Measurements from ENCODE around the gene DDX51. TPM values are rescaled to one million over a fixed set of nuclear protein-coding genes. Genes with fewer than 3 reads are reported as not detected.

Gene DDX51
- total and polyA plus RNA-seq, 2 donors (not counting 1 experiment from before 2014, with no cell fraction given), result 46.3 to 60.8 TPM

GRCh38 chr12:132102297-132102696, 41.8 kb downstream of the DDX51 start:
- intact Hi-C loops (cut with micrococcal nuclease), result no loop called here
- no peaks in the 10 kb centered on the region for H3K4me1 ChIP-seq (ENCODE audit: control insufficient read depth in 2 of 2, insufficient read depth in 2 of 2, low read length in 2 of 2)
- H3K4me3 ChIP-seq (ENCODE audit: control extremely low read depth in 1 of 5, extremely low read depth in 1 of 5, insufficient read depth in 1 of 5, low read depth in 2 of 5, low read length in 4 of 5), result no peak overlapping the region
- 97% methylated on average over 3 of the region's 9 CpGs for WGBS (ENCODE audit: insufficient coverage)
- Mint-ChIP-seq H3K4me3 (no peak overlapping the region), H3K9me3 (ENCODE audit: insufficient read depth) (no peaks in the 10 kb centered on the region), H3K4me1 (peaks cover 1% of the 10 kb centered on the region), H3K27ac (no peak overlapping the region), H3K27me3 (no peaks in the 10 kb centered on the region)
- no peaks in the 10 kb centered on the region for H3K79me2 ChIP-seq (ENCODE audit: control insufficient read depth, insufficient read depth, low read length)
- H3K9ac ChIP-seq (ENCODE audit: low read length), result no peak overlapping the region
- no peak overlapping the region for H2AFZ ChIP-seq (ENCODE audit: insufficient read depth, low read depth, low read length, poor library complexity, severe bottlenecking)
- ATAC-seq (ENCODE audit: low read depth) (no peak), DNase-seq (no peak)
- ChIA-PET POLR2A (no interaction called here), CTCF (no interaction called here)
- no peaks in the 10 kb centered on the region for H3K27me3 ChIP-seq (replicated peaks in 1 of 4; ENCODE audit: control extremely low read depth in 1 of 4, control insufficient read depth in 3 of 4, insufficient read depth in 4 of 4, low read length in 3 of 4)
- no peaks in the 10 kb centered on the region for H3K9me3 ChIP-seq (ENCODE audit: control extremely low read depth in 1 of 3, control insufficient read depth in 2 of 3, insufficient read depth in 1 of 3, low read length in 2 of 3)
- no peaks in the 10 kb centered on the region for H4K20me1 ChIP-seq (ENCODE audit: control insufficient read depth, insufficient read depth, low read length, poor library complexity, severe bottlenecking)
- H3K4me2 ChIP-seq (replicated peaks; ENCODE audit: low read depth, low read length, poor library complexity, severe bottlenecking), result no peak overlapping the region
- no peak for TF ChIP-seq CTCF (IDR thresholded peaks at IDR 0.05)
- no peak for TF ChIP-seq EZH2 (IDR thresholded peaks at IDR 0.05; ENCODE audit: borderline replicate concordance, insufficient read depth, low read depth, low read length, poor library complexity, severe bottlenecking)
- peaks cover 0 to 25% of the 10 kb centered on the region in 2 experiments for H3K36me3 ChIP-seq (replicated peaks in 1 of 2; ENCODE audit: control extremely low read depth in 1 of 2, control insufficient read depth in 1 of 2, extremely low read depth in 1 of 2, insufficient read depth in 2 of 2, low read length in 1 of 2)
- H3K27ac ChIP-seq (ENCODE audit: low read length in 2 of 2), result no peak overlapping the region

DNA sequence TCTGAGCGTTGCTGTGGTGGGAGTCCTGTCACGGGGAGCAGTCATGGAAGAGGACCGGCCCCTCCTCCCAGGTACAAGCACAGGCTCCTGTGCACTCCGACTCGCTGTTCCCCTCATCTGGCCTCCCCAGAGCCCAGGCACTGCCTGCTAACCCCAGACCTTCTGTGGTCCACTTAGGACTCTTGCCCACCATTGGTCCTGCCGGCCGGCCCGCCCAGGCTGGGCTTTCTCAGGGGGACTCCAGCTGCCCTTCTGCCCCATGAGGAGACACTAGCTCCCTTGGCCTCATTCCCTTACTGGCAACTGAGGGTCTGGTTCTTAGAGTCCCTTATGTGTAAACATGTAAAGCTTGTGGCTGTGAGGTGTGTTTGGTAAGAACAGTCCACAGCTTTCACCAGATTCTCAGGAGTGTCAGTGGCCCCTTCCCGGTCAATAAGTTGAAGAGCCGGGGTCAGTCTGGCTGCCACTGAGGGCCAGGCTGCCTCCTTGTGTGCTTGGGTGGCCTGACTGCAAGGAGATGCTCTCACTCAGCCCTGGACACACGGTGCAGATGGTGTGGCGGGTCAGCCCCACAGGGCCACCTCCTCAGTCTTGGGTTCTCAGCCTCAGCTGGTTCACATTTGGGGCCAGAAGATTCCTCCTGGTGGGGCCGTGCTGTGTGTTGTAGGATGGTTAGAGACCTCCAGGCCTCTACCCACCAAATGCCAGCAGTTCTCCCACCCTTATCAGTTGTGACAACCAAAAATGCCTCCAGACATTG, 43.6 kb downstream of the DDX51 start:
- no peaks in the 10 kb centered on the region for H3K4me1 ChIP-seq (ENCODE audit: control insufficient read depth in 2 of 2, insufficient read depth in 2 of 2, low read length in 2 of 2)
- CTCF ChIA-PET, result no interaction called here
- POLR2A ChIA-PET, result interaction anchor here (0.6 kb wide), 1 partner anchor 415 kb away, joined by 4 read pairs; no protein-coding TSS in a partner anchor
- H3K79me2 ChIP-seq (ENCODE audit: control insufficient read depth, insufficient read depth, low read length), result peaks cover 4% of the 10 kb centered on the region
- H2AFZ ChIP-seq (ENCODE audit: insufficient read depth, low read depth, low read length, poor library complexity, severe bottlenecking), result no peak overlapping the region
- Mint-ChIP-seq H3K9me3 (ENCODE audit: insufficient read depth) (no peaks in the 10 kb centered on the region), H3K27me3 (no peaks in the 10 kb centered on the region), H3K4me3 (no peak overlapping the region), H3K4me1 (peaks cover 7% of the 10 kb centered on the region), H3K27ac (no peak overlapping the region)
- H3K36me3 ChIP-seq (replicated peaks in 1 of 2; ENCODE audit: control extremely low read depth in 1 of 2, control insufficient read depth in 1 of 2, extremely low read depth in 1 of 2, insufficient read depth in 2 of 2, low read length in 1 of 2), result peaks cover 1 to 21% of the 10 kb centered on the region in 2 experiments
- 99% methylated on average over 10 of the region's 13 CpGs for WGBS (ENCODE audit: insufficient coverage)
- no peak for TF ChIP-seq EZH2 (IDR thresholded peaks at IDR 0.05; ENCODE audit: borderline replicate concordance, insufficient read depth, low read depth, low read length, poor library complexity, severe bottlenecking)
- no peak for TF ChIP-seq CTCF (IDR thresholded peaks at IDR 0.05)
- H3K4me2 ChIP-seq (replicated peaks; ENCODE audit: low read depth, low read length, poor library complexity, severe bottlenecking), result no peak overlapping the region
- ATAC-seq (ENCODE audit: low read depth), result no peak
- H3K9ac ChIP-seq (ENCODE audit: low read length), result no peak overlapping the region
- no peak overlapping the region for H3K27ac ChIP-seq (ENCODE audit: low read length in 2 of 2)
- H4K20me1 ChIP-seq (ENCODE audit: control insufficient read depth, insufficient read depth, low read length, poor library complexity, severe bottlenecking), result no peaks in the 10 kb centered on the region
- no peak for DNase-seq
- H3K27me3 ChIP-seq (replicated peaks in 1 of 4; ENCODE audit: control extremely low read depth in 1 of 4, control insufficient read depth in 3 of 4, insufficient read depth in 4 of 4, low read length in 3 of 4), result no peaks in the 10 kb centered on the region
- H3K4me3 ChIP-seq (ENCODE audit: control extremely low read depth in 1 of 5, extremely low read depth in 1 of 5, insufficient read depth in 1 of 5, low read depth in 2 of 5, low read length in 4 of 5), result no peak overlapping the region
- intact Hi-C loops (cut with micrococcal nuclease), result no loop called here
- peaks cover 0 to 7% (median 0%) of the 10 kb centered on the region in 3 donors for H3K9me3 ChIP-seq (ENCODE audit: control extremely low read depth in 1 of 3, control insufficient read depth in 2 of 3, insufficient read depth in 1 of 3, low read length in 2 of 3)

Measured in B cell (primary cell).